ENCODE data around the gene RCCD1.

The RCCD1 gene

DNA sequence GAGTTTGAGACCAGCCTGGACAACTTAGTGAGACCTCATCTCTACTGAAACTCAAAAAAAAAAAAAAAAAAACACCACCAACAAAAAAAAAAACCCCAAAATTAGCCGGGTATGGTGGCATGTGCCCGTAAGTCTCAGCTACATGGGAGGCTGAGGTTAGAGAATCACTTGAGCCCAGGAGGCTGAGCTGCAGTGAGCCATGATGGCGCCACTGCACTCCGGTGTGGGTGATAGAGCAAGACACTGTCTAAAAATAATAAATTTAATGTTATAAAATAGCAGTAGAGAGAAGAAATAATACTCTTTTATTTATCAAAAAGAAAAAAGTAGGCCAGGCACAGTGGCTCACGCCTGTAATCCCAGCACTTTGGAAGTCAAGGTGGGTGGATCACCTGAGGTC is 17.4 kb downstream of the RCCD1 start:
- H3K27ac ChIP-seq (ENCODE audit: low read length): no peak overlapping the region
- no peak overlapping the region for H3K4me3 ChIP-seq (ENCODE audit: low read length in 2 of 2)
- no peak overlapping the region for H3K9ac ChIP-seq (ENCODE audit: low read length in 2 of 2)
- H3K27me3 ChIP-seq (ENCODE audit: control insufficient read depth in 1 of 2, insufficient read depth in 2 of 2, low read length in 2 of 2): no peaks in the 10 kb centered on the region
- no peaks in the 10 kb centered on the region for H3K9me3 ChIP-seq (ENCODE audit: control insufficient read depth in 2 of 2, low read length in 2 of 2)
- no peaks in the 10 kb centered on the region for H3K4me1 ChIP-seq (ENCODE audit: control insufficient read depth, insufficient read depth, low read length)
- peaks cover 6 to 8% of the 10 kb centered on the region in 2 donors for H3K36me3 ChIP-seq (ENCODE audit: control insufficient read depth in 2 of 2, insufficient read depth in 2 of 2, low read length in 2 of 2)

DNA sequence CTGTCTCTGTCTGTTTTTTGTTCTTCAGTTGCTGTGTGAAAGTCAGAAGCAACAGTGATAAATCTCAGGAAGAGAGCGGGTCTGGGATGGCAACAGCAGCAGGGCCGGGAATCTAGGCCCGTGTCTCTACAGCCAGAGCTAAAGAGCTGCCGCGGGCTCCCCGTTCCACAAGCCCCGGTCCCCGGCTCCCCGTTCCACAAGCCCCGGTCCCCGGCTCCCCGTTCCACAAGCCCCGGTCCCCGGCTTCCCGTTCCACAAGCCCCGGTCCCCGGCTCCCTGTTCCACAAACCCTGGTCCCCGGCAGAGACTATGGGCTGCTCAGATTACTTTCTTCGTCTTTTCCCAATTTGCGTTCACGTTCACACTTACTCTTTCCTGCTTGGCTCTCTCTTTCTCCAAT is 19.5 kb downstream of the RCCD1 start:
- no peaks in the 10 kb centered on the region for H3K9me3 ChIP-seq (ENCODE audit: control insufficient read depth in 2 of 2, low read length in 2 of 2)
- H3K27ac ChIP-seq (ENCODE audit: low read length): no peak overlapping the region
- H3K36me3 ChIP-seq (ENCODE audit: control insufficient read depth in 2 of 2, insufficient read depth in 2 of 2, low read length in 2 of 2): no peaks in the 10 kb centered on the region
- no peaks in the 10 kb centered on the region for H3K4me1 ChIP-seq (ENCODE audit: control insufficient read depth, insufficient read depth, low read length)
- no peak overlapping the region for H3K9ac ChIP-seq (ENCODE audit: low read length in 2 of 2)
- no peak overlapping the region for H3K4me3 ChIP-seq (ENCODE audit: low read length in 2 of 2)
- no peaks in the 10 kb centered on the region for H3K27me3 ChIP-seq (ENCODE audit: control insufficient read depth in 1 of 2, insufficient read depth in 2 of 2, low read length in 2 of 2)

DNA sequence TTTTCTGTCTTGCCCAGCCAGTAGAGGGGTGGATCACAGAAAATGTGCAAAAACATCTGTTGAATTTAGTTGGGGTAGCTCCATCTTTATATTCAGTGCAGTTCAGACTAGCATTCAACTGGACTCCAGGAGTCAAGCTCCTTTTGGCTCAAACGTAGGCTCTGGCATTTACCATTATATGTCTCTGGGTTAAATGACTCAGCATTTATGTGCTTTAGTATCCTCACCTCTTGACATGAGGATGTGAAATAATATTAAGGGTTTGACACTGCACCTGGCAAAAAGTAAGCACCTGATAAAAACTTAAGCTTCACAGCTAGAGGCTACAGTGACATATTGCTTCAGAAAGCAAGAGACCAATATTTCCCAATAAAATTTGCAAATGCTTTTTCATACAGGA is 24.9 kb downstream of the RCCD1 start:
- Histone ChIP-seq H3K9me3 (ENCODE audit: control insufficient read depth in 2 of 2, low read length in 2 of 2) (no peaks in the 10 kb centered on the region), H3K36me3 (ENCODE audit: control insufficient read depth in 2 of 2, insufficient read depth in 2 of 2, low read length in 2 of 2) (no peaks in the 10 kb centered on the region), H3K4me3 (ENCODE audit: low read length in 2 of 2) (no peak overlapping the region), H3K27ac (ENCODE audit: low read length) (no peak overlapping the region), H3K27me3 (ENCODE audit: control insufficient read depth in 1 of 2, insufficient read depth in 2 of 2, low read length in 2 of 2) (no peaks in the 10 kb centered on the region), H3K9ac (ENCODE audit: low read length in 2 of 2) (no peak overlapping the region), H3K4me1 (ENCODE audit: control insufficient read depth, insufficient read depth, low read length) (no peaks in the 10 kb centered on the region)

DNA sequence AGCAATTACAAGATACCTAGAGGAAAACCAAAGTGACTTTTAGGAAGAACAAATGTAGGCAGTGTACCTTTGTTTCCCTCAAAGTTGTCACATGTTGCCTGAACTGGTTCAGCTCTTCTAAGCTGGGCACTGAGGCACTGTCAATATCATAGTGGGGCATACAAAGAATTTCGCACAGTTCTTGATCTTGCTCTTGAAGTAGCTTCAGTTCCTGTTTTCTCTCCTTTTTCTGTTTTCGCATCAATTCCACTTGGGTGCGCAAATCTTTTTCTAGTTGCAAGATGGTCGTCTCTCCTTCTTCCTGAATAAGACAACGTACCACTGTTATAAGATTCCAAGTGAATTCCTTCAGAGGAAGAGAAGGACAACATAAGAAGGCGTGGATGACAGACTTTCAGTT is 27.0 kb downstream of the RCCD1 start:
- Histone ChIP-seq H3K27me3 (ENCODE audit: control insufficient read depth in 1 of 2, insufficient read depth in 2 of 2, low read length in 2 of 2) (no peaks in the 10 kb centered on the region), H3K4me1 (ENCODE audit: control insufficient read depth, insufficient read depth, low read length) (no peaks in the 10 kb centered on the region), H3K36me3 (ENCODE audit: control insufficient read depth in 2 of 2, insufficient read depth in 2 of 2, low read length in 2 of 2) (no peaks in the 10 kb centered on the region), H3K9ac (ENCODE audit: low read length in 2 of 2) (no peak overlapping the region), H3K4me3 (ENCODE audit: low read length in 2 of 2) (no peak overlapping the region), H3K27ac (ENCODE audit: low read length) (no peak overlapping the region), H3K9me3 (ENCODE audit: control insufficient read depth in 2 of 2, low read length in 2 of 2) (no peaks in the 10 kb centered on the region)

DNA sequence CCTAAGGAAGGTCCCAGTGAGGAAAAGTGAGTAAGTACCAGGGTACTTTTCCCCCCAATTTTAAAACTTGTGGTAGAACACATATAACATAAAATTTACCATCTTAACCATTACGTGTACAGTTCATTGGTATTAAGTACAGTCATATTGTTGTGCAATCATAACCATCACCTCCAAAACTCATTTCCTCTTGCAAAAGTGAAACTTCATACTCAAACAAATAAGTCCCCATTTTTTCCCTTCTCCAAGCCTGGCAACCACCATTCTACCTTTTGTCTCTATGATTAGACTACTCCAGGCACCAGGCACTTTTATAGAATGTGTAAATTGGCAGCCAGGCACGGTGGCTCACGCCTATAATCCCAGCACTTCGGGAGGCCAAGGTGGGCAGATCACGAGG is 27.5 kb downstream of the RCCD1 start:
- Histone ChIP-seq H3K9ac (ENCODE audit: low read length in 2 of 2) (no peak overlapping the region), H3K27me3 (ENCODE audit: control insufficient read depth in 1 of 2, insufficient read depth in 2 of 2, low read length in 2 of 2) (no peaks in the 10 kb centered on the region), H3K36me3 (ENCODE audit: control insufficient read depth in 2 of 2, insufficient read depth in 2 of 2, low read length in 2 of 2) (no peaks in the 10 kb centered on the region), H3K9me3 (ENCODE audit: control insufficient read depth in 2 of 2, low read length in 2 of 2) (no peaks in the 10 kb centered on the region), H3K4me3 (ENCODE audit: low read length in 2 of 2) (no peak overlapping the region), H3K4me1 (ENCODE audit: control insufficient read depth, insufficient read depth, low read length) (no peaks in the 10 kb centered on the region), H3K27ac (ENCODE audit: low read length) (no peak overlapping the region)

DNA sequence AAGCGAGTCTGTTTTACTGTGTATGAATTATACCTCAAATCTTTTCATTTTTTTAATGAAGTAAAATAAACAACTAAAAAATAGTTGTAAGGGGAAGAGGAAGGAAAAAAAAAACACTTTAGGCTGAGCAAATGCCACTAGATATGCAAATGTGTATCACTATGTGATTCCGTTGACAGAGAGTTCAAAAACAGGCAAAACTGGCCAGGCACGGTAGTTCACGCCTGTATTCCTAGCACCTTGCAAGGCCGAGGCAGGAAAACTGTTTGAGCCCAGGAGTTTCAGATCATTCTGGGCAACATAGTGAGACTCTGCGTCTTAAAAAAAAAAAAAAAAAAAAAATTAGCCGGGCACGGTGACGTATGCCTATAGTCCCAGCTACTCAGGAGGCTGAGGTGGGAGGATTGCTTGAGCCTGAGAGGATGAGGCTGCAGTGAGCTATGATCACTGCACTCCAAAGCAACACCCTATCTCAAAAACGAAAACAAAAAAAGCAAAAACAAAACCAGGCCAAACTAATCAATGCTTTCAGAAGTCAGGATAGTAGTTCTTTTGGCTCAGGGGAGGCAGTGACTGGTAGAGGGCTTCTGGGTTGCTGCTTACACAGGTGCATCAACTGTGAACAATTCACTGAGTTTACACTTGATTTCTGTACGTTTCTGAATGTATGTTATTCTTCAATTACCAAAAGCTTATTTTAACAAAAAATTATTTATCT is 32.3 kb downstream of the RCCD1 start:
- H3K4me3 ChIP-seq (ENCODE audit: low read length in 2 of 2): no peak overlapping the region
- no peaks in the 10 kb centered on the region for H3K9me3 ChIP-seq (ENCODE audit: control insufficient read depth in 2 of 2, low read length in 2 of 2)
- no peaks in the 10 kb centered on the region for H3K4me1 ChIP-seq (ENCODE audit: control insufficient read depth, insufficient read depth, low read length)
- no peak overlapping the region for H3K27ac ChIP-seq (ENCODE audit: low read length)
- no peak overlapping the region for H3K9ac ChIP-seq (ENCODE audit: low read length in 2 of 2)
- no peaks in the 10 kb centered on the region for H3K36me3 ChIP-seq (ENCODE audit: control insufficient read depth in 2 of 2, insufficient read depth in 2 of 2, low read length in 2 of 2)
- no peaks in the 10 kb centered on the region for H3K27me3 ChIP-seq (ENCODE audit: control insufficient read depth in 1 of 2, insufficient read depth in 2 of 2, low read length in 2 of 2)

DNA sequence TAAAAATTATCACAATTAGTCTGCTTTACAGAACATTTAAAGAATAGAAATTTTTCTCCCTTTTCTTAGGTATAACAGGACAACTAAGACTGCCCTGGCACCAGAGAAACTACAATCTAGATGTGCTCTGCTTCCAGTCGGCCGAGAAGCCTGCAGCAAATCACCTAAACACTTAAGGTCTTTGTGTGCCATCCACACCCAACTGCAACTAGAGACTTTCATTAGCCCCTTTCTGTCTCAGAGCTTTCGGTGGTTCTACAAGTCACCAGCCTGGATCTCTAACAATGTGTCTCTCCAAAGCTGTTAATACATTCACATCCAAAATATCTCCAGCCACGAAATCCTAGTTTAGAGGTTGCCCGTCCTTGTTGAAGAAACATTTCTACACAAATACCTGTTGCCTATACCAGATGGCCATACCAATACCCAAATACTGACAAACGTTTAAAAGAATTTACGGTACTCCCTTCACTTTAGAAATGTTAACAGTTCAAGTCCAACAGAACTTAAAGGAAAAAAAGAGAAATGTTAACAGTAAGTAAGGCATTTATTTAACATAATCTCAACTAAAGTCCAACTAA is 33.0 kb downstream of the RCCD1 start:
- H3K27ac ChIP-seq (ENCODE audit: low read length): no peak overlapping the region
- H3K27me3 ChIP-seq (ENCODE audit: control insufficient read depth in 1 of 2, insufficient read depth in 2 of 2, low read length in 2 of 2): no peaks in the 10 kb centered on the region
- no peak overlapping the region for H3K4me3 ChIP-seq (ENCODE audit: low read length in 2 of 2)
- no peaks in the 10 kb centered on the region for H3K4me1 ChIP-seq (ENCODE audit: control insufficient read depth, insufficient read depth, low read length)
- no peaks in the 10 kb centered on the region for H3K36me3 ChIP-seq (ENCODE audit: control insufficient read depth in 2 of 2, insufficient read depth in 2 of 2, low read length in 2 of 2)
- H3K9ac ChIP-seq (ENCODE audit: low read length in 2 of 2): no peak overlapping the region
- no peaks in the 10 kb centered on the region for H3K9me3 ChIP-seq (ENCODE audit: control insufficient read depth in 2 of 2, low read length in 2 of 2)

DNA sequence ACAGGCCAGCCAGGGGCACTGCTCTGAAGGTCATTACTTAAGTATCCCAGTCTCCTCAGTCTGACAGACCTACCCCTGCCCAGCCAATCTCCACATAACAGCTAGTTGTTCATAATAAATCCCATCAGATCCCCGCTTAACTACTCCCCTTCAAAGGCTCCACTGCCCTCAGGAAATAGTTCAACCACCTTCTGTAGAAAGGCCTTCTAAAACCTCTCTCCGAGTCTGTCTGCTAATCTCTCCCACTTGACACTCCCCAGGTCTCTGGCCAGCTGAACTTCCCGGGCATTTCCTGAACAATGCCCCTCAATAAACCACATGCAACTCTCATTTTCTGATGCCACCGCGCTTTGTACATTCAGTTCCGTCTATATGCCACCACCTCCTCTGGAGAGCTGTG is 33.6 kb downstream of the RCCD1 start:
- Histone ChIP-seq H3K27ac (ENCODE audit: low read length) (no peak overlapping the region), H3K9ac (ENCODE audit: low read length in 2 of 2) (no peak overlapping the region)

DNA sequence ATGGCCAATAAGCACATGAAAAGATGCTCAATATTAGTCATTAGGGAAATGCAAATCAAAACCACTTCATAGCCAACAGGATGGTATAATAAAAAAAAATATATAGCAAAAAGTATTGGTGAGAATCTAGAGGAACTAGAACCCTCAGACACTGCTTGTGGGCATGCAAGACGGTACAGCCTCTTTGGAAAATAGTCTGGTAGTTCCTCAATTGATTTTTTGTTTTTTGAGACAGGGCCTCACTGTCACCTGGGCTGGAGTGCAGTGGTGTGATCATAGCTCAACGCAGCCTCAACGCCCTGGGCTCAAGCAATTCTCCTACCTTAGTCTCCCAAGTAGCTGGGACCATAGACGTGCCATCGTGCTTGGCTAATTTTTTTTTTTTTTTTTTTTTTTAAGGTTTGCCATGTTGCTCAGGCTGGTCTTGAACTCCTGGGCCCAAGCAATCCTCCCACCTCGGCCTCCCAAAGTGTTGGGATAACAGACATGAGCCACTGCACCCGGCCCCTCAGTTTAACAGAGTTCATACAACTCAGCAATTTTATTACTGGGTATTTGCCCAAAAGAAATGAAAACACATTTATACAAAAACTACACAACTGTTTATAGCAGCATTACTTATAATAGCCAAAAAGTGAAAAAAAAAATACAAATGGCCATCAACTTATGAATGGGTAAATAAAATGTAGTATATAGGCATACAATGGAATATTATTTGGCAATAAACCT is 34.5 kb downstream of the RCCD1 start:
- H3K4me1 ChIP-seq (ENCODE audit: control insufficient read depth, insufficient read depth, low read length): peaks cover 9% of the 10 kb centered on the region
- no peak overlapping the region for H3K27ac ChIP-seq (ENCODE audit: low read length)
- no peak overlapping the region for H3K4me3 ChIP-seq (ENCODE audit: low read length in 2 of 2)
- H3K36me3 ChIP-seq (ENCODE audit: control insufficient read depth in 2 of 2, insufficient read depth in 2 of 2, low read length in 2 of 2): no peaks in the 10 kb centered on the region
- no peak overlapping the region for H3K9ac ChIP-seq (ENCODE audit: low read length in 2 of 2)
- no peaks in the 10 kb centered on the region for H3K9me3 ChIP-seq (ENCODE audit: control insufficient read depth in 2 of 2, low read length in 2 of 2)
- H3K27me3 ChIP-seq (ENCODE audit: control insufficient read depth in 1 of 2, insufficient read depth in 2 of 2, low read length in 2 of 2): no peaks in the 10 kb centered on the region

More for the DNA sequence above, 33.6 kb downstream of the RCCD1 start:
- H3K4me1 ChIP-seq (ENCODE audit: control insufficient read depth, insufficient read depth, low read length): peaks cover 2% of the 10 kb centered on the region
- no peaks in the 10 kb centered on the region for H3K36me3 ChIP-seq (ENCODE audit: control insufficient read depth in 2 of 2, insufficient read depth in 2 of 2, low read length in 2 of 2)
- no peak overlapping the region for H3K4me3 ChIP-seq (ENCODE audit: low read length in 2 of 2)
- no peaks in the 10 kb centered on the region for H3K9me3 ChIP-seq (ENCODE audit: control insufficient read depth in 2 of 2, low read length in 2 of 2)
- no peaks in the 10 kb centered on the region for H3K27me3 ChIP-seq (ENCODE audit: control insufficient read depth in 1 of 2, insufficient read depth in 2 of 2, low read length in 2 of 2)

DNA sequence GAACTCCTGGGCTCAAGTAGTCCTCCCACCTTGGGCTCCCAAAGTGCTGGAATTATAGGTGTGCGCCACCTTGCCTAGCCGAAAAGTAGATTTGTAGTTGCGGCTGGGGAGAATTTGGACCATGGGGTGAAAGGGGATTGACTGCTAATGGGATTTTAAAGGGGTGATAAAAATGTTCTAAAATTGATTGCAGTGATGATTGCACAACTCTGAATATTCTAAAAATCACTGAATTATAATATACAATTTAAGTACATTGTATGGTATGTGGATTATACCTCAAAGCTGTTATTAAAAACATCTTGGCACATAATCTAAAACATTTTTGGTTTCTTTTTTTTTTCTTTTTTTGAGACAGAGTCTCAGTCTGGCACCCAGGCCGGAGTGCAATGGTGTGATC is 35.8 kb downstream of the RCCD1 start:
- peaks cover 9% of the 10 kb centered on the region for H3K4me1 ChIP-seq (ENCODE audit: control insufficient read depth, insufficient read depth, low read length)
- no peak overlapping the region for H3K27ac ChIP-seq (ENCODE audit: low read length)
- no peaks in the 10 kb centered on the region for H3K9me3 ChIP-seq (ENCODE audit: control insufficient read depth in 2 of 2, low read length in 2 of 2)
- no peak overlapping the region for H3K4me3 ChIP-seq (ENCODE audit: low read length in 2 of 2)
- no peak overlapping the region for H3K9ac ChIP-seq (ENCODE audit: low read length in 2 of 2)
- H3K36me3 ChIP-seq (ENCODE audit: control insufficient read depth in 2 of 2, insufficient read depth in 2 of 2, low read length in 2 of 2): no peaks in the 10 kb centered on the region
- H3K27me3 ChIP-seq (ENCODE audit: control insufficient read depth in 1 of 2, insufficient read depth in 2 of 2, low read length in 2 of 2): no peaks in the 10 kb centered on the region
